ENCODE measurements around the gene COL6A1. TPM values are rescaled to one million over a fixed set of nuclear protein-coding genes. Genes with fewer than 3 reads are reported as not detected.

COL6A1 gene
- polyA plus RNA-seq, 1 of the 3 experiments (the other 2 are of a cell fraction) = 107 TPM

- H3K4me2 ChIP-seq = no peak overlapping the region
- no peaks in the 10 kb centered on the region for H3F3A ChIP-seq (replicated peaks; ENCODE audit: insufficient read depth)
- peaks cover 0 to 3% of the 10 kb centered on the region in 2 experiments for H3K36me3 ChIP-seq (replicated peaks in 1 of 2; ENCODE audit: control insufficient read depth in 1 of 2, insufficient read depth in 2 of 2, low read length in 1 of 2)
- TF ChIP-seq REST (IDR thresholded peaks at IDR 0.05; ENCODE audit: low read depth, low read length) (no peak), NFIC (IDR thresholded peaks at IDR 0.05; ENCODE audit: borderline replicate concordance) (no peak), USF2 (IDR thresholded peaks at IDR 0.05; ENCODE audit: borderline replicate concordance, low read depth, low read length) (no peak), RCOR1 (IDR thresholded peaks at IDR 0.05; ENCODE audit: low read length) (no peak), IRF3 (IDR thresholded peaks at IDR 0.05; ENCODE audit: low read depth, low read length) (no peak)
- 90% methylated on average over 13 of the region's 40 CpGs for WGBS (ENCODE audit: low lambda C conversion rate)
- no peak overlapping the region for H3K4me3 ChIP-seq (ENCODE audit: low read depth in 2 of 2, low read length in 1 of 2)
- H2AFZ ChIP-seq (ENCODE audit: low read depth) = no peak overlapping the region
- H3K9me2 ChIP-seq = no peaks in the 10 kb centered on the region
- DNase-seq = peak; percentile 22
- H4K20me1 ChIP-seq (ENCODE audit: insufficient read depth) = no peaks in the 10 kb centered on the region
- POLR2A ChIA-PET = no interaction called here
- H3K27ac ChIP-seq (ENCODE audit: low read depth in 2 of 2, low read length in 1 of 2) = no peak overlapping the region
- no peaks in the 10 kb centered on the region for H3K27me3 ChIP-seq (ENCODE audit: insufficient read depth)
- no peaks in the 10 kb centered on the region; a peak in 1 of 4 replicates for H3K4me1 ChIP-seq (ENCODE audit: control insufficient read depth in 1 of 2, insufficient read depth in 2 of 2, low read depth in 1 of 2, low read length in 1 of 2)
- H3K9me3 ChIP-seq = no peaks in the 10 kb centered on the region
- CTCF ChIA-PET = no interaction called here
- no peaks in the 10 kb centered on the region for H3K79me2 ChIP-seq (ENCODE audit: insufficient read depth)
- no peak overlapping the region for H3K9ac ChIP-seq
These were observed 25.2 kb downstream of the COL6A1 start for GRCh38 chr21:46006547-46007491.

- Histone ChIP-seq H3K79me2 (ENCODE audit: insufficient read depth) (no peaks in the 10 kb centered on the region), H3K4me3 (ENCODE audit: low read depth in 2 of 2, low read length in 1 of 2) (no peak overlapping the region), H2AFZ (ENCODE audit: low read depth) (no peak overlapping the region), H4K20me1 (ENCODE audit: insufficient read depth) (no peaks in the 10 kb centered on the region), H3K9ac (no peak overlapping the region), H3K27ac (ENCODE audit: low read depth in 2 of 2, low read length in 1 of 2) (no peak overlapping the region), H3K4me1 (ENCODE audit: control insufficient read depth in 1 of 2, insufficient read depth in 2 of 2, low read depth in 1 of 2, low read length in 1 of 2) (no peaks in the 10 kb centered on the region; a peak in 1 of 4 replicates), H3K4me2 (no peak overlapping the region), H3F3A (replicated peaks; ENCODE audit: insufficient read depth) (no peaks in the 10 kb centered on the region), H3K9me3 (no peaks in the 10 kb centered on the region), H3K36me3 (replicated peaks in 1 of 2; ENCODE audit: control insufficient read depth in 1 of 2, insufficient read depth in 2 of 2, low read length in 1 of 2) (peaks cover 0 to under 1% of the 10 kb centered on the region in 2 experiments), H3K9me2 (no peaks in the 10 kb centered on the region), H3K27me3 (ENCODE audit: insufficient read depth) (no peaks in the 10 kb centered on the region)
- DNase-seq = no peak
- CTCF ChIA-PET = no interaction called here
- POLR2A ChIA-PET = no interaction called here
- no CpG with 5 or more reads among the region's 4 CpGs for WGBS (ENCODE audit: low lambda C conversion rate)
- TF ChIP-seq IRF3 (IDR thresholded peaks at IDR 0.05; ENCODE audit: low read depth, low read length) (no peak), USF2 (IDR thresholded peaks at IDR 0.05; ENCODE audit: borderline replicate concordance, low read depth, low read length) (no peak), MEF2A (IDR thresholded peaks at IDR 0.05; ENCODE audit: borderline replicate concordance, low read depth) (no peak), RFX5 (IDR thresholded peaks at IDR 0.05; ENCODE audit: low read length) (no peak), EZH2phosphoT487 (IDR thresholded peaks at IDR 0.05; ENCODE audit: borderline replicate concordance, low read depth) (no peak), REST (IDR thresholded peaks at IDR 0.05; ENCODE audit: low read depth, low read length) (no peak), PBX3 (IDR thresholded peaks at IDR 0.05) (no peak), POLR2AphosphoS5 (IDR thresholded peaks at IDR 0.05; ENCODE audit: low read depth, low read length) (no peak)
These were observed 25.9 kb downstream of the COL6A1 start for GRCh38 chr21:46007492-46007868.
